Inflammatory macrophage treated with lipopolysaccharide for 1 hour (primary cell): Measurements from ENCODE around the gene POMT2.
A peak's percentile ranks its signal among the peaks of the same experiment; 100 is the strongest.
"Not testable (repeated sequence)": the region's sequence is repeated elsewhere in the genome, so short reads cannot be mapped to it uniquely, and the experiment has no call there.

Source experiments
- DNase-seq, 2 donors: peaks; one replicate each; pipeline ENCODE4 v3.0.0-alpha.2; 2020 to 2022

The POMT2 gene

GRCh38 chr14:77324816-77325745, 4.4 kb upstream of the POMT2 start:
- DNase-seq = no peak

- DNase-seq = no peak
Measured at GRCh38 chr14:77324289-77324688, 3.6 kb upstream of the POMT2 start.

GRCh38 chr14:77323571-77323970, 2.9 kb upstream of the POMT2 start:
- DNase-seq = no peak

GRCh38 chr14:77322951-77323350, 2.3 kb upstream of the POMT2 start:
- no peak for DNase-seq

GRCh38 chr14:77322250-77322902, 1.7 kb upstream of the POMT2 start:
- no peak for DNase-seq

GRCh38 chr14:77319422-77319821, 1.3 kb downstream of the POMT2 start:
- no peak for DNase-seq

- not testable (repeated sequence) for DNase-seq
Measured at GRCh38 chr14:77318756-77319155, 1.9 kb downstream of the POMT2 start.

- no peak for DNase-seq
Measured at GRCh38 chr14:77318006-77318553, 2.6 kb downstream of the POMT2 start.

GRCh38 chr14:77316872-77317301, 3.8 kb downstream of the POMT2 start:
- DNase-seq = no peak

- DNase-seq = no peak
Measured at GRCh38 chr14:77316195-77316505, 4.5 kb downstream of the POMT2 start.

GRCh38 chr14:77314539-77315457, 5.9 kb downstream of the POMT2 start:
- no peak for DNase-seq

- DNase-seq = peak in 1 of 2 donors; percentile 69
Measured at GRCh38 chr14:77314043-77314442, 6.6 kb downstream of the POMT2 start.

GRCh38 chr14:77313371-77313770, 7.3 kb downstream of the POMT2 start:
- no peak for DNase-seq

GRCh38 chr14:77311217-77311616, 9.5 kb downstream of the POMT2 start:
- peak in 1 of 2 donors; percentile 47 for DNase-seq

GRCh38 chr14:77310026-77310425, 10.7 kb downstream of the POMT2 start:
- no peak for DNase-seq

GRCh38 chr14:77309131-77309530, 11.6 kb downstream of the POMT2 start:
- no peak for DNase-seq

- no peak for DNase-seq
Measured at GRCh38 chr14:77306851-77307496, 13.7 kb downstream of the POMT2 start.

GRCh38 chr14:77306416-77306815, 14.3 kb downstream of the POMT2 start:
- no peak for DNase-seq

- no peak for DNase-seq
Measured at GRCh38 chr14:77305696-77306095, 15.0 kb downstream of the POMT2 start.

GRCh38 chr14:77303417-77304156, 17.1 kb downstream of the POMT2 start:
- peak; percentile 81 to 92 for DNase-seq

GRCh38 chr14:77302926-77303325, 17.8 kb downstream of the POMT2 start:
- peak in 1 of 2 donors; percentile 47 for DNase-seq

- peak; percentile 59 to 83 for DNase-seq
Measured at GRCh38 chr14:77301103-77301502, 19.6 kb downstream of the POMT2 start.
